Breast epithelium (tissue), 4 donors: Measurements from ENCODE around the gene CTNNA2. TPM values are rescaled to one million over a fixed set of nuclear protein-coding genes. Genes with fewer than 3 reads are reported as not detected.

ENCODE experiments used
- DNase-seq, 2 donors: peaks; one replicate each; pipeline ENCODE4 v3.0.0-alpha.2; 2019; ENCODE audit warnings: low spot score in 2 of 2
- H3K27ac ChIP-seq, 2 donors: fragments of 200-600 bp; sonication (generic) in 1 of 2; one replicate each; pipeline ENCODE4 v1.5.1; 2016 to 2019; ENCODE audit warnings: mild to moderate bottlenecking in 1 of 2
- H3K27me3 ChIP-seq, 2 donors: fragments of 200-600 bp; sonication (generic) in 1 of 2; one replicate each; pipeline versions ENCODE4 v1.5.1 to v1.6.0; 2017 to 2019; ENCODE audit warnings: control low read depth in 1 of 2, mild to moderate bottlenecking in 1 of 2
- H3K36me3 ChIP-seq: fragments of 200-600 bp; one replicate; pipeline ENCODE4 v1.5.1; 2019
- H3K4me1 ChIP-seq, 2 donors: fragments of 200-600 bp; sonication (generic); one replicate each; pipeline ENCODE4 v1.5.1; 2016 to 2019; ENCODE audit warnings: control low read depth in 1 of 2
- H3K4me3 ChIP-seq, 3 donors: fragments of 200-600 bp; sonication (generic); 1 replicate in 2 of 3; 2 replicates in 1 of 3; pipeline ENCODE4 v1.5.1; 2016 to 2019; ENCODE audit warnings: mild to moderate bottlenecking in 3 of 3, moderate library complexity in 2 of 3
- H3K9me3 ChIP-seq, 2 donors: fragments of 200-600 bp; sonication (generic) in 1 of 2; one replicate each; pipeline ENCODE4 v1.5.1; 2016 to 2019; ENCODE audit warnings: control low read depth in 1 of 2
- POLR2A ChIP-seq: fragments of 450-650 bp; IDR thresholded peaks from one replicate; pipeline ENCODE4 v1.6.1; 2016; ENCODE audit warnings: antibody characterized with exemption, mild to moderate bottlenecking, moderate library complexity
- POLR2AphosphoS5 ChIP-seq, 3 donors: sonication (generic); formaldehyde crosslinking; IDR thresholded peaks; one replicate each; pipeline ENCODE4 v1.6.1; 2017; ENCODE audit warnings: antibody characterized with exemption in 3 of 3
- intact Hi-C: fragments of 100-400 bp; cut with DNase I; formaldehyde crosslinking; loops from one replicate; pipeline ENCODE4 v1.15.1; 2023; ENCODE audit warnings: low total_unique reads
- total RNA-seq, 3 donors: library from RNA; depleted of rRNA; stranded (reverse); fragments of >200 nt; gene quantifications; one replicate each; pipeline ENCODE4 v1.1.0, GENCODE V29; 2016
- TF ChIP-seq, protein P1 (sequence below), 3 donors: fragments of 450-650 bp; IDR thresholded peaks; one replicate each; pipeline ENCODE4 v1.5.1; 2016 to 2017; ENCODE audit warnings: antibody characterized with exemption in 3 of 3, mild to moderate bottlenecking in 3 of 3, moderate library complexity in 3 of 3

The CTNNA2 gene
- total RNA-seq, 3 donors from 2014 or later = 0.16 TPM; not detected in 2

DNA sequence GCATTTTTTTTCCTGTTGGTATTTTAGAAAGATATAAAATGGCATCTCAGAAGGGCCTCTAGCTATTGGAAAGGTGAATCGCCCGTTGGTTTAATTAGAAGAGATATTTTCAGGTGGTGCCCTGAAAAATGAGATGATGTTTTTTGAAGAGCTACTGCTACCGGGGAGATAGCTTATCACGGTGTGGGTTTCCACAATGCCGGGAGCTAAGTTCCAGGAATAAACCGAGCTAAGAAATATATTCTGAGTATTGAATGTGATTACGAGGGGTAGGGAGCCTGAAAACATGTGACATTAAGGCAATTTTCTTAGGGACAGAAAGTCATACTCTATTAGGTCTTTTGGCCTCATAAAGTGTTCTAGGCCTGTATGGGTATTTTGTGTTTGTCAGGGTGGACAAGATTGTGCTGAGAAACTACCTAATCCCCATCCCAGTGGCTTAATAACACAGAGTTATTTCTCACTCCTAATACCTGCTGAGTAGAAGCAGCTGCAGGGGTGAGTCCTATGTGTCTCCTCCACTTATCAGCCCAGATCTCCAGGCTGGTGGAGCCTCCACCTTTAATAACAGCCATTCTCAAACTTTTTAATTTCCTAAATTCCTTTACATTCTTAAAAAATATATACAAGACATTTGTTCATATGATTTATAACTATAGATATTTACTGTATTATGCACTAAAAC, 641.5 kb downstream of the CTNNA2 start:
- no peak overlapping the region for H3K27ac ChIP-seq
- no peak for DNase-seq
- intact Hi-C loops = no loop called here

DNA sequence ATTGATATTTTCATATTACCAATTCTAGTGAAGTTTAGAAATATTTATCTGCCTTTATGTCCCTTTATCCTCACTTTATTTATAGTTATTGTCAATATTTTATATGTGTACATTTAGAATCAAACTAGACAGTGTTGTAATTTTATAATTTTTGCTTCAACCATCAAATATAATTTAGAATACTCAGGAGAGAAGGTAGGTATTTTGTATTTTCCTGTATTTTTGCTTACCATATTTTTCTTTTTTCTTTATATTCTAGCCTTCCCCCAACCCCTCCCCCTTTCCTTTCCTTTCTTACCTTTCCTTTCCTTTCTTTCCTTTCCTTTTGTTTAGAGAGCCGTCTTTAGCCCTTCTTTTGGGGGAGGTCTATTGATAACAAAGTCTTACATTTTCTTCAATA, 651.5 kb downstream of the CTNNA2 start:
- intact Hi-C loops = no loop called here
- no peak for TF ChIP-seq POLR2AphosphoS5 (IDR thresholded peaks at IDR 0.05)
- TF ChIP-seq POLR2A = no peak
- TF ChIP-seq, protein P1, sequence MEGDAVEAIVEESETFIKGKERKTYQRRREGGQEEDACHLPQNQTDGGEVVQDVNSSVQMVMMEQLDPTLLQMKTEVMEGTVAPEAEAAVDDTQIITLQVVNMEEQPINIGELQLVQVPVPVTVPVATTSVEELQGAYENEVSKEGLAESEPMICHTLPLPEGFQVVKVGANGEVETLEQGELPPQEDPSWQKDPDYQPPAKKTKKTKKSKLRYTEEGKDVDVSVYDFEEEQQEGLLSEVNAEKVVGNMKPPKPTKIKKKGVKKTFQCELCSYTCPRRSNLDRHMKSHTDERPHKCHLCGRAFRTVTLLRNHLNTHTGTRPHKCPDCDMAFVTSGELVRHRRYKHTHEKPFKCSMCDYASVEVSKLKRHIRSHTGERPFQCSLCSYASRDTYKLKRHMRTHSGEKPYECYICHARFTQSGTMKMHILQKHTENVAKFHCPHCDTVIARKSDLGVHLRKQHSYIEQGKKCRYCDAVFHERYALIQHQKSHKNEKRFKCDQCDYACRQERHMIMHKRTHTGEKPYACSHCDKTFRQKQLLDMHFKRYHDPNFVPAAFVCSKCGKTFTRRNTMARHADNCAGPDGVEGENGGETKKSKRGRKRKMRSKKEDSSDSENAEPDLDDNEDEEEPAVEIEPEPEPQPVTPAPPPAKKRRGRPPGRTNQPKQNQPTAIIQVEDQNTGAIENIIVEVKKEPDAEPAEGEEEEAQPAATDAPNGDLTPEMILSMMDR (IDR thresholded peaks at IDR 0.05) = no peak
- DNase-seq = no peak
- H3K4me3 ChIP-seq = no peak overlapping the region
- H3K27me3 ChIP-seq = no peaks in the 10 kb centered on the region
- H3K9me3 ChIP-seq = peaks cover 0 to 8% of the 10 kb centered on the region in 2 donors
- no peaks in the 10 kb centered on the region for H3K4me1 ChIP-seq
- no peaks in the 10 kb centered on the region for H3K36me3 ChIP-seq
- no peak overlapping the region for H3K27ac ChIP-seq

More for the DNA sequence above, 641.5 kb downstream of the CTNNA2 start:
- no peak for TF ChIP-seq POLR2AphosphoS5 (IDR thresholded peaks at IDR 0.05)
- TF ChIP-seq, protein P1 (IDR thresholded peaks at IDR 0.05) = no peak
- TF ChIP-seq POLR2A = no peak
- no peak overlapping the region for H3K4me3 ChIP-seq
- no peaks in the 10 kb centered on the region for H3K27me3 ChIP-seq
- no peaks in the 10 kb centered on the region for H3K4me1 ChIP-seq
- no peaks in the 10 kb centered on the region for H3K9me3 ChIP-seq
- H3K36me3 ChIP-seq = no peaks in the 10 kb centered on the region

DNA sequence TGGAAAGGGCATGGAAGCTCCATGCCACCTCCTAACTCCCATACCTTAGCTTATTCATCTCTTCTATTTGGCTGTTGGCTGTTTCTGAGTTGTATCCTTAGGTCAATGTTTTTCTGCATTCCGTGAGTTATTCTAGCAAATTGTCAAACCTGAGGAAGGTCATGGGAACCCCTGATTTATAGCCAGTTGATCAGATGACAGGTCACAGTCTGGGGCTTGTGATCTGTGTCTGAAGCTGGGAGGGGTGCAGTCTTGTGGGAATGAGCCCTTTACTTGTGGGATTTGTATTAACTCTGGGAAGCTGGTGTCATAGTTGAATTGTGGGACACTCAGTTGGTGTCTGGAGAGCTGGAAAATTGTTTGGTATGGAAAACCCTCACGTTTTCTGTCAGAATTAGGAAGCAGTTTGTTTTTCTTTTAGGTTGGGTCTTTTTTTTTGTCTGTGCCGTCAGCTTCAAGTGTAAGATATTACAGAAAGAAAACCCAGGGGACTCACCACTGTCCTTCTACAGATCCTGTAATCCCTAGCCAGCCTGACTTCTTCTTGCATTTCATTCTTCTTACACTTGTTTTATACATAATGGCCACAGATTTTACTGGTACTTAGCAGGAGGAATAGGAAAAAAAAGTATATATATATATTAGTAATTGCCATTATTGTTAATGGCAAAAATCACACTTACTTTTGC, 653.8 kb downstream of the CTNNA2 start:
- Histone ChIP-seq H3K4me3 (no peak overlapping the region), H3K36me3 (no peaks in the 10 kb centered on the region), H3K9me3 (no peaks in the 10 kb centered on the region), H3K4me1 (no peaks in the 10 kb centered on the region), H3K27me3 (no peaks in the 10 kb centered on the region), H3K27ac (no peak overlapping the region)
- DNase-seq = no peak
- TF ChIP-seq, protein P1 (IDR thresholded peaks at IDR 0.05) = no peak
- no peak for TF ChIP-seq POLR2AphosphoS5 (IDR thresholded peaks at IDR 0.05)
- TF ChIP-seq POLR2A = no peak
- intact Hi-C loops = no loop called here

DNA sequence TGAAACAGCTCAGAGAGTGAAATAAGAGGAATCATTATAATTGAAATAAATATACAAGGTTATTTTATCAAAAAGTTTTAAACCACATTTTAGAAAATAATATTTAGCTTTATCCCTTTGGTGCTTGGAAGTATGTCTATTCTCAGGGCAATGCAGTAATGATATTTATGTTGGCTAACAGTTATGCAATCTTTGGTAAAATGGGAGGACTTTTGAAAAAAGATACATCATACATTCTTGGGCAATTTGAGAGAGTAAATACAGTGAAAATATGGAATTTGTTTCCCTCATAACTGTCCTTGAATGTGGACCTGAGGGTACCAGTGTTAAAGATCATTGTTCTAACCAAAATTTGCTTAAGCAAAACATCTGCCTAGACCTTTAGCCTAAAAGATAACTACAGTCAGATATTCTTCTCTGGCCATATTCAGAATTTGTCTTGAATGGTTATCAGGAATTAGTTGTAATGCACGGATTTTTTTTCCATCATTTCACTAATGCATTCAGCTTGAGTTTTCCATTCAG, 654.5 kb downstream of the CTNNA2 start:
- Histone ChIP-seq H3K4me3 (no peak overlapping the region), H3K9me3 (no peaks in the 10 kb centered on the region), H3K4me1 (no peaks in the 10 kb centered on the region), H3K27ac (no peak overlapping the region), H3K27me3 (no peaks in the 10 kb centered on the region), H3K36me3 (no peaks in the 10 kb centered on the region)
- no peak for DNase-seq
- intact Hi-C loops = no loop called here
- no peak for TF ChIP-seq POLR2A
- TF ChIP-seq, protein P1 (IDR thresholded peaks at IDR 0.05) = no peak
- TF ChIP-seq POLR2AphosphoS5 (IDR thresholded peaks at IDR 0.05) = no peak

DNA sequence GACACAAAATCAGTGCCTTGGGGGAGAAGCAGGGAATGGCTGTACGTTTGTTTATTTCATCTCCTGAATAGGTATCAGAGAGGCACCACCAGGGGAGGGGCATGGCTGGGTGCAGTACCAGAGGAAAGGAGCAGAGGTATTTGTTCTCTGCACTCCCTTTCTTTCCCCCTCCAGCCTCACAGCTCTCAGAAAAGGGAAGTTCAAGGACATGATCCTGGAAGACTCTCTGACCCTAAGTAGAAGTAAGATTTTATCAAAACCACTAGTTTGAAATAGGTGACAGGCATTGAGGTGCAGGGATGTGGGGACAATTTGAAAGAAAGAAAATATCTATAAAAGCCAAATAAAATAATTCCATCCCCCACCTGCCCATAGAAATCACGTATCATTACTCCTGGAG, 655.2 kb downstream of the CTNNA2 start:
- Histone ChIP-seq H3K27me3 (no peaks in the 10 kb centered on the region), H3K4me1 (no peaks in the 10 kb centered on the region), H3K9me3 (no peaks in the 10 kb centered on the region), H3K36me3 (no peaks in the 10 kb centered on the region), H3K27ac (no peak overlapping the region), H3K4me3 (no peak overlapping the region)
- DNase-seq = no peak
- intact Hi-C loops = no loop called here
- TF ChIP-seq POLR2A (no peak), POLR2AphosphoS5 (IDR thresholded peaks at IDR 0.05) (no peak)
- TF ChIP-seq, protein P1 (IDR thresholded peaks at IDR 0.05) = no peak
